HCT116 (cell line): Measurements from ENCODE around the gene SEC14L6. TPM values are rescaled to one million over a fixed set of nuclear protein-coding genes. Genes with fewer than 3 reads are reported as not detected.

Experiments used
- ATAC-seq: fragments of 200-7000 bp; cut with Tn5 transposase; 2 replicates; pipeline ENCODE4 v1.9.1; 2020; ENCODE audit warnings: mild to moderate bottlenecking, moderate library complexity
- BruUV-seq: library from RNA; stranded (reverse); fragments of 400-500 nt; replicated peaks from 2 replicates; lab custom pipeline; 2021; lab: Mats Ljungman, UMichigan
- CTCF ChIA-PET: fragments of 300-600 bp; sonication (Branson Sonifier 250); formaldehyde crosslinking; loops from one replicate; lab custom pipeline; 2021; ENCODE audit warnings: antibody characterized with exemption; lab: Charles Lee
- POLR2A ChIA-PET: fragments of 300-600, 350-600 bp; sonication (Branson Sonifier 250); formaldehyde crosslinking; loops from one replicate; lab custom pipeline; 2021; ENCODE audit warnings: antibody characterized with exemption; lab: Charles Lee
- RAD21 ChIA-PET, 2 experiments: fragments of 300-600 bp; sonication (Branson Sonifier 250); formaldehyde crosslinking; loops; one replicate each; lab custom pipeline; 2023; ENCODE audit warnings: low total read pairs in 2 of 2; ENCODE audit not compliant: uncharacterized antibody in 2 of 2, unreplicated experiment in 2 of 2, low non-redundant PET in 1 of 2; lab: Charles Lee
- DNase-seq: peaks from one replicate; pipeline ENCODE4 v3.0.0-alpha.2; 2010; ENCODE audit warnings: low read depth, low spot score
- H2AFZ ChIP-seq: fragments of 200-600 bp; shearing (Covaris generic), sonication (generic); 2 replicates; pipeline ENCODE4 v1.6.1; 2017; ENCODE audit warnings: low read depth, mixed run types, mixed read lengths, antibody characterized with exemption, low read length; ENCODE audit not compliant: poor library complexity, severe bottlenecking
- H3K27ac ChIP-seq: 2 replicates; pipeline ENCODE4 v1.5.1; 2012; ENCODE audit warnings: low read depth, low read length
- H3K27me3 ChIP-seq: fragments of 200-600 bp; sonication (generic); 2 replicates; pipeline ENCODE4 v1.6.1; 2016; ENCODE audit warnings: mixed run types, low read length, mixed read lengths; ENCODE audit not compliant: insufficient read depth
- H3K36me3 ChIP-seq, 2 experiments: fragments of 200-500 bp in 1 of 2; fragments of 200-600 bp in 1 of 2; sonication (Bioruptor generic) in 1 of 2; sonication (generic) in 1 of 2; 2 replicates each; pipeline versions ENCODE4 v1.5.1 to v1.6.1; 2014 to 2016; ENCODE audit warnings: low read length in 2 of 2, inconsistent platforms in 1 of 2, mixed read lengths in 1 of 2, mixed run types in 1 of 2; ENCODE audit not compliant: insufficient read depth in 2 of 2, control insufficient read depth in 1 of 2
- H3K4me1 ChIP-seq, 2 experiments: fragments of 200-600 bp in 1 of 2; sonication (generic) in 1 of 2; 2 replicates each; pipeline versions ENCODE4 v1.5.1 to v1.6.1; 2012 to 2017; ENCODE audit warnings: low read length in 2 of 2, inconsistent platforms in 1 of 2, mild to moderate bottlenecking in 1 of 2, mixed read lengths in 1 of 2, mixed run types in 1 of 2, moderate library complexity in 1 of 2; ENCODE audit not compliant: insufficient read depth in 2 of 2, control insufficient read depth in 1 of 2
- H3K4me2 ChIP-seq: fragments of 200-600 bp; sonication (generic); 2 replicates; pipeline ENCODE4 v1.6.1; 2017; ENCODE audit warnings: mixed run types, low read length, mixed read lengths
- H3K4me3 ChIP-seq, 2 experiments: fragments of 200-600 bp in 1 of 2; sonication (generic) in 1 of 2; replicated peaks in 1 of 2; 2 replicates each; pipeline ENCODE4 v1.5.1; 2011 to 2016; ENCODE audit warnings: low read length in 2 of 2, control low read depth in 1 of 2, low read depth in 1 of 2, mild to moderate bottlenecking in 1 of 2, mixed read lengths in 1 of 2, mixed run types in 1 of 2
- H3K79me2 ChIP-seq: fragments of 200-600 bp; sonication (generic); 2 replicates; pipeline ENCODE4 v1.6.1; 2017; ENCODE audit warnings: mild to moderate bottlenecking, mixed run types, low read length, moderate library complexity, mixed read lengths; ENCODE audit not compliant: insufficient read depth
- H3K9ac ChIP-seq: fragments of 200-600 bp; sonication (generic); 2 replicates; pipeline ENCODE4 v1.6.1; 2016; ENCODE audit warnings: low read length, mixed read lengths
- H3K9me2 ChIP-seq: fragments of 200-600 bp; sonication (generic), shearing (Covaris generic); 2 replicates; pipeline ENCODE4 v1.6.1; 2017; ENCODE audit warnings: mixed run types, mild to moderate bottlenecking, moderate library complexity; ENCODE audit not compliant: insufficient read depth
- H3K9me3 ChIP-seq, 2 experiments: fragments of 200-500 bp in 1 of 2; fragments of 200-600 bp in 1 of 2; sonication (Bioruptor generic) in 1 of 2; sonication (generic) in 1 of 2; 2 replicates each; pipeline ENCODE4 v1.6.1; 2014 to 2017; ENCODE audit warnings: low read length in 2 of 2, mixed read lengths in 2 of 2, inconsistent platforms in 1 of 2, low read depth in 1 of 2, mild to moderate bottlenecking in 1 of 2, mixed run types in 1 of 2, moderate library complexity in 1 of 2; ENCODE audit not compliant: control insufficient read depth in 1 of 2, insufficient read depth in 1 of 2
- H4K20me1 ChIP-seq: fragments of 200-600 bp; sonication (generic), shearing (Covaris generic); 2 replicates; pipeline ENCODE4 v1.6.1; 2017; ENCODE audit warnings: mixed run types, mild to moderate bottlenecking, moderate library complexity; ENCODE audit not compliant: insufficient read depth
- CTCF ChIP-seq, 3 experiments: fragments of 200-600 bp in 1 of 3; sonication (generic) in 1 of 3; IDR thresholded peaks in 2 of 3; conservative IDR thresholded peaks in 1 of 3; 2 replicates each; pipeline ENCODE4 v1.5.1; 2012 to 2017; ENCODE audit warnings: low read depth in 2 of 3, low read length in 2 of 3, antibody characterized with exemption in 1 of 3, borderline replicate concordance in 1 of 3, control low read depth in 1 of 3, mild to moderate bottlenecking in 1 of 3, mixed read lengths in 1 of 3, mixed run types in 1 of 3, moderate library complexity in 1 of 3; ENCODE audit not compliant: insufficient read depth in 1 of 3
- EGR1 ChIP-seq: IDR thresholded peaks from 2 replicates; pipeline ENCODE4 v1.6.1; 2012; ENCODE audit warnings: low read depth
- ELF1 ChIP-seq: IDR thresholded peaks from 2 replicates; pipeline ENCODE4 v1.6.1; 2012; ENCODE audit warnings: low read depth, borderline replicate concordance
- EZH2 ChIP-seq: fragments of 200-600 bp; sonication (generic); IDR thresholded peaks from 2 replicates; pipeline ENCODE4 v1.6.1; 2017; ENCODE audit warnings: antibody characterized with exemption, mixed run types
- MAX ChIP-seq: IDR thresholded peaks from 2 replicates; pipeline ENCODE4 v1.6.1; 2012
- POLR2A ChIP-seq: IDR thresholded peaks from 2 replicates; pipeline ENCODE4 v1.7.0; 2011; ENCODE audit warnings: borderline replicate concordance; ENCODE audit not compliant: insufficient read depth, insufficient read length; ENCODE audit errors: extremely low read depth
- POLR2AphosphoS5 ChIP-seq: IDR thresholded peaks from 2 replicates; pipeline ENCODE4 v1.6.1; 2011; ENCODE audit warnings: mild to moderate bottlenecking, low read depth, low read length, moderate library complexity
- RAD21 ChIP-seq: IDR thresholded peaks from 2 replicates; pipeline ENCODE4 v1.6.1; 2012; ENCODE audit warnings: low read depth, mild to moderate bottlenecking
- REST ChIP-seq: IDR thresholded peaks from 2 replicates; pipeline ENCODE4 v1.6.1; 2012; ENCODE audit warnings: low read depth
- SIN3A ChIP-seq: IDR thresholded peaks from 2 replicates; pipeline ENCODE4 v1.6.1; 2012; ENCODE audit warnings: low read depth
- SP1 ChIP-seq: IDR thresholded peaks from 2 replicates; pipeline ENCODE4 v1.6.1; 2012; ENCODE audit warnings: low read depth
- TCF7L2 ChIP-seq: IDR thresholded peaks from 2 replicates; pipeline ENCODE4 v1.7.0; 2011; ENCODE audit warnings: borderline replicate concordance, inconsistent platforms; ENCODE audit not compliant: insufficient read depth, insufficient read length; ENCODE audit errors: extremely low read depth
- ZFX ChIP-seq: fragments of 450-650 bp; IDR thresholded peaks from 2 replicates; pipeline ENCODE4 v1.6.1; 2017
- ZNF274 ChIP-seq: fragments of 200-500 bp; sonication (Bioruptor generic); IDR thresholded peaks from 2 replicates; pipeline ENCODE4 v1.6.1; 2014; ENCODE audit warnings: mild to moderate bottlenecking, low read depth, low read length, inconsistent platforms
- intact Hi-C: fragments of 100-400 bp; cut with micrococcal nuclease; formaldehyde crosslinking; loops from 2 replicates; pipeline ENCODE4 v1.10.0; 2022
- total RNA-seq: library from RNA; stranded (reverse); gene quantifications from one replicate; pipeline ENCODE4 v1.2.1, GENCODE V29; 2021; ENCODE audit not compliant: unreplicated experiment

Gene SEC14L6
- total RNA-seq, 1 experiment from 2014 or later = not detected

GRCh38 chr22:30572840-30573593 lies 26.5 kb upstream of the SEC14L6 start:
- DNase-seq (no peak), ATAC-seq (peak; percentile 4; the same call in 1 of the 2 replicates)
- no peaks in the 10 kb centered on the region for H4K20me1 ChIP-seq
- RAD21 ChIA-PET = no interaction called here
- TF ChIP-seq ZNF274 = no peak
- TF ChIP-seq CTCF (IDR thresholded peaks at IDR 0.05 in 2 of 3, conservative IDR thresholded peaks at IDR 0.05 in 1 of 3; ENCODE audit: borderline replicate concordance in 1 of 3, insufficient read depth in 1 of 3, low read depth in 2 of 3, low read length in 2 of 3) = no peak
- no peak for TF ChIP-seq TCF7L2
- TF ChIP-seq POLR2A = no peak
- TF ChIP-seq ELF1 = no peak
- no peak for TF ChIP-seq EZH2
- TF ChIP-seq ZFX = no peak
- no peak for TF ChIP-seq EGR1
- TF ChIP-seq REST = no peak
- TF ChIP-seq MAX = no peak
- no peak for TF ChIP-seq POLR2AphosphoS5
- TF ChIP-seq SIN3A = no peak
- TF ChIP-seq RAD21 = no peak
- TF ChIP-seq SP1 = no peak
- no TSS peak for BruUV-seq
- POLR2A ChIA-PET = no interaction called here
- H3K27ac ChIP-seq = no peak overlapping the region
- CTCF ChIA-PET = no interaction called here
- H3K4me1 ChIP-seq = peaks cover 6 to 22% of the 10 kb centered on the region in 2 experiments; a peak in 3 of 4 replicates
- H3K9me2 ChIP-seq = no peaks in the 10 kb centered on the region
- H3K36me3 ChIP-seq = peaks cover 14 to 19% of the 10 kb centered on the region in 2 experiments; a peak in 3 of 4 replicates
- H3K4me2 ChIP-seq = 0 out of 2 replicates have a peak overlapping the region, but pooled peaks have one; percentile 2
- intact Hi-C loops = no loop called here
- H3K9me3 ChIP-seq = no peaks in the 10 kb centered on the region
- no peaks in the 10 kb centered on the region for H3K79me2 ChIP-seq
- no peaks in the 10 kb centered on the region for H3K27me3 ChIP-seq
- no peak overlapping the region for H3K9ac ChIP-seq
- no peak overlapping the region for H2AFZ ChIP-seq
- no peak overlapping the region for H3K4me3 ChIP-seq
